HepG2 (cell line): ENCODE data around the gene STAT6. TPM values are rescaled to one million over a fixed set of nuclear protein-coding genes. Genes with fewer than 3 reads are reported as not detected.

Experiments
- ARHGAP35 ChIP-seq: sonication (generic); formaldehyde crosslinking; IDR thresholded peaks from 2 replicates; pipeline ENCODE4 v1.9.0; 2022; ENCODE audit warnings: mild to moderate bottlenecking, inconsistent platforms, moderate library complexity, missing genetic modification reagents, borderline replicate concordance
- ATF3 ChIP-seq: sonication (generic); formaldehyde crosslinking; IDR thresholded peaks from 2 replicates; pipeline ENCODE4 v1.4.0; 2020; ENCODE audit warnings: missing genetic modification reagents
- FOXK1 ChIP-seq: sonication (generic); formaldehyde crosslinking; IDR thresholded peaks from 2 replicates; pipeline ENCODE4 v1.4.0; 2020; ENCODE audit warnings: low read depth, missing genetic modification reagents, borderline replicate concordance
- JUND ChIP-seq: sonication (generic); formaldehyde crosslinking; IDR thresholded peaks from 2 replicates; pipeline ENCODE4 v1.8.0; 2022; ENCODE audit warnings: mild to moderate bottlenecking, missing genetic modification reagents
- MTERF4 ChIP-seq: sonication (generic); formaldehyde crosslinking; IDR thresholded peaks from 2 replicates; pipeline ENCODE4 v1.8.0; 2023; ENCODE audit warnings: mild to moderate bottlenecking, missing genetic modification reagents
- MTF2 ChIP-seq: sonication (generic); formaldehyde crosslinking; IDR thresholded peaks from 2 replicates; pipeline ENCODE4 v1.5.0; 2020; ENCODE audit warnings: missing genetic modification reagents, borderline replicate concordance
- RARA ChIP-seq: IDR thresholded peaks from 2 replicates; pipeline ENCODE4 v1.6.1; 2016; ENCODE audit warnings: missing genetic modification reagents, missing compliant biosample characterization
- RELA ChIP-seq: sonication (generic); formaldehyde crosslinking; IDR thresholded peaks from 2 replicates; pipeline ENCODE4 v1.4.0; 2020; ENCODE audit warnings: missing genetic modification reagents
- THAP11 ChIP-seq: IDR thresholded peaks from 2 replicates; pipeline ENCODE4 v1.6.1; 2016; ENCODE audit warnings: missing biosample characterization, missing genetic modification reagents
- TOPORS ChIP-seq: sonication (generic); formaldehyde crosslinking; IDR thresholded peaks from 2 replicates; pipeline ENCODE4 v1.8.0; 2023; ENCODE audit warnings: mild to moderate bottlenecking, missing genetic modification reagents
- ZFYVE20 ChIP-seq: sonication (generic); formaldehyde crosslinking; IDR thresholded peaks from 2 replicates; pipeline ENCODE4 v1.8.0; 2023; ENCODE audit warnings: low read depth, mild to moderate bottlenecking, moderate library complexity, missing genetic modification reagents, borderline replicate concordance
- ZHX2 ChIP-seq, 2 experiments: sonication (generic) in 1 of 2; formaldehyde crosslinking in 1 of 2; IDR thresholded peaks; 2 replicates each; pipeline versions ENCODE4 v1.6.1 to v1.9.0; 2014 to 2022; ENCODE audit warnings: antibody characterized with exemption in 1 of 2, borderline replicate concordance in 1 of 2, inconsistent platforms in 1 of 2, low read depth in 1 of 2, missing genetic modification reagents in 1 of 2
- ZNF280B ChIP-seq: sonication (generic); formaldehyde crosslinking; IDR thresholded peaks from 2 replicates; pipeline ENCODE4 v1.5.0; 2020; ENCODE audit warnings: missing genetic modification reagents, mild to moderate bottlenecking, borderline replicate concordance
- ZNF704 ChIP-seq: sonication (generic); formaldehyde crosslinking; IDR thresholded peaks from 2 replicates; pipeline ENCODE4 v1.8.1; 2023; ENCODE audit warnings: mild to moderate bottlenecking, inconsistent platforms, moderate library complexity, missing genetic modification reagents, borderline replicate concordance
- ZNF773 ChIP-seq: sonication (generic); formaldehyde crosslinking; IDR thresholded peaks from 2 replicates; pipeline ENCODE4 v1.4.0; 2020; ENCODE audit warnings: missing genetic modification reagents, borderline replicate concordance
- ZNF790 ChIP-seq: sonication (generic); formaldehyde crosslinking; IDR thresholded peaks from 2 replicates; pipeline ENCODE4 v1.8.0; 2022; ENCODE audit warnings: missing genetic modification reagents, mild to moderate bottlenecking, borderline replicate concordance
- ZNF83 ChIP-seq: sonication (generic); formaldehyde crosslinking; IDR thresholded peaks from 2 replicates; pipeline ENCODE4 v1.4.0; 2020; ENCODE audit warnings: missing genetic modification reagents, mild to moderate bottlenecking, borderline replicate concordance
- ZNF841 ChIP-seq: sonication (generic); formaldehyde crosslinking; IDR thresholded peaks from 2 replicates; pipeline ENCODE4 v1.8.1; 2023; ENCODE audit warnings: missing genetic modification reagents, borderline replicate concordance
- polyA plus RNA-seq, 8 experiments: library from polyadenylated mRNA; depleted of rRNA in 3 of 8; stranded (reverse) in 7 of 8; unstranded in 1 of 8; fragments of >200 nt; fragmentation: Illumina TruSeq in 4 of 8; extraction: Trizol in 4 of 8; gene quantifications; 2 replicates each; pipeline versions ENCODE4 v1.2.1 to v1.2.3, GENCODE V29; 2011 to 2016; ENCODE audit warnings: low read depth in 4 of 8, missing spikeins in 1 of 8, mixed read lengths in 1 of 8; ENCODE audit not compliant: insufficient read depth in 1 of 8
- total RNA-seq, 5 experiments: library from RNA; depleted of rRNA; stranded (reverse); fragments of >200 nt; fragmentation: Illumina TruSeq; extraction: Trizol; gene quantifications; 2 replicates each; pipeline ENCODE4 v1.2.3, GENCODE V29; 2016; ENCODE audit warnings: low read depth in 1 of 5

STAT6 gene
- total and polyA plus RNA-seq, 2 of the 13 experiments (the other 11 are each of a cell fraction or from before 2014, with no cell fraction given), result 28.0 to 62.2 TPM

- TF ChIP-seq ZNF280B, result peak; percentile 69; the same call in 1 of the 2 replicates
- TF ChIP-seq FOXK1 (CRISPR knock-in tag), result peak; percentile 47; the same call in 1 of the 2 replicates
- TF ChIP-seq MTF2 (CRISPR knock-in tag), result 0 out of 2 replicates have a peak, but pooled peaks have one; percentile 35
- TF ChIP-seq ZNF704 (CRISPR knock-in tag), result no peak
- TF ChIP-seq JUND (CRISPR knock-in tag), result 0 out of 2 replicates have a peak, but pooled peaks have one; percentile 39
- TF ChIP-seq ATF3 (CRISPR knock-in tag), result no peak
- TF ChIP-seq TOPORS (CRISPR knock-in tag), result no peak
- no peak for TF ChIP-seq ZNF841 (CRISPR knock-in tag)
- TF ChIP-seq ZFYVE20 (CRISPR knock-in tag), result no peak
- TF ChIP-seq ZNF773 (CRISPR knock-in tag), result no peak
- TF ChIP-seq ZNF83, result no peak
- no peak for TF ChIP-seq MTERF4 (CRISPR knock-in tag)
- TF ChIP-seq THAP11 (CRISPR knock-in tag), result peak; percentile 11
- no peak for TF ChIP-seq ZHX2 (IDR thresholded peaks at IDR 0.05; ENCODE audit: low read depth)
- TF ChIP-seq ZHX2 (CRISPR knock-in tag; IDR thresholded peaks at IDR 0.05; ENCODE audit: borderline replicate concordance), result no peak
- no peak for TF ChIP-seq ZNF790 (CRISPR knock-in tag)
- no peak for TF ChIP-seq ARHGAP35 (CRISPR knock-in tag)
- TF ChIP-seq RARA (CRISPR knock-in tag), result no peak
- no peak for TF ChIP-seq RELA (CRISPR knock-in tag)
These were observed 16.8 kb upstream of the STAT6 start, which contains the start of gene LRP1 (continued) for GRCh38 chr12:57127726-57128518.
